ENCODE data around the gene RTP5. TPM values are rescaled to one million over a fixed set of nuclear protein-coding genes. Genes with fewer than 3 reads are reported as not detected.

Gene RTP5
- total RNA-seq, 6 experiments from 2014 or later: not detected

Other genes with a start within 250 kb of the RTP5 start
- 10 to 100 TPM; 40.6 to 47.9 (median 43.0) TPM for gene THAP4, start 232.6 kb upstream of the RTP5 start, total RNA-seq (2021; fragmentation: NEBNext Ultra II Directional; extraction: Animal tissue kit (Norgen Biotek cat#: 25700))
- 10 to 100 TPM; 43.5 to 58.3 (median 51.9) TPM for gene ATG4B, start 232.0 kb upstream of the RTP5 start, total RNA-seq (2021; fragmentation: NEBNext Ultra II Directional; extraction: Animal tissue kit (Norgen Biotek cat#: 25700))
- gene DTYMK, start 182.9 kb upstream of the RTP5 start, total RNA-seq (2021; fragmentation: NEBNext Ultra II Directional; extraction: Animal tissue kit (Norgen Biotek cat#: 25700)): 10 to 100 TPM; 56.8 to 84.2 (median 76.1) TPM
- 10 to 100 TPM; 18.7 to 20.0 (median 19.5) TPM for gene ING5, start 167.7 kb upstream of the RTP5 start, total RNA-seq (2021; fragmentation: NEBNext Ultra II Directional; extraction: Animal tissue kit (Norgen Biotek cat#: 25700))
- gene D2HGDH, start 135.1 kb upstream of the RTP5 start, total RNA-seq (2021; fragmentation: NEBNext Ultra II Directional; extraction: Animal tissue kit (Norgen Biotek cat#: 25700)): 10 to 100 TPM; 14.0 to 21.6 (median 16.4) TPM
- gene GAL3ST2, start 92.9 kb upstream of the RTP5 start, total RNA-seq (2021; fragmentation: NEBNext Ultra II Directional; extraction: Animal tissue kit (Norgen Biotek cat#: 25700)): under 1 TPM in 4 of 6 experiments, not detected in 2; 0.17 to 0.26 (median 0.23) TPM
- under 1 TPM in 1 of 6 experiments, not detected in 5; 0.08 TPM for gene NEU4, start 60.5 kb upstream of the RTP5 start, total RNA-seq (2021; fragmentation: NEBNext Ultra II Directional; extraction: Animal tissue kit (Norgen Biotek cat#: 25700))
- not detected for gene PDCD1, start 10.8 kb upstream of the RTP5 start, total RNA-seq (2021; fragmentation: NEBNext Ultra II Directional; extraction: Animal tissue kit (Norgen Biotek cat#: 25700))

All from HFFc6 (cell line).